GM19452 (cell line): ENCODE measurements around the gene GABARAPL1.
"Not testable (repeated sequence)": the region's sequence is repeated elsewhere in the genome, so short reads cannot be mapped to it uniquely, and the experiment has no call there.

Experiments
- ATAC-seq: cut with Tn5 transposase; IDR thresholded peaks from one replicate; pipeline ENCODE4 v1.9.1; 2021; ENCODE audit not compliant: unreplicated experiment

Gene GABARAPL1

GRCh38 chr12:10212739-10213131, at the start of gene GABARAPL1:
Gene GABARAPL1, plus strand, starts transcription at chr12:10212877. Its CDS starts 253 bp downstream, at chr12:10213130.
- peak; percentile 68 for ATAC-seq

GRCh38 chr12:10163084-10163483, 49.6 kb upstream of the GABARAPL1 start:
- ATAC-seq, result no peak

GRCh38 chr12:10165421-10165820, 47.3 kb upstream of the GABARAPL1 start:
- no peak for ATAC-seq

DNA sequence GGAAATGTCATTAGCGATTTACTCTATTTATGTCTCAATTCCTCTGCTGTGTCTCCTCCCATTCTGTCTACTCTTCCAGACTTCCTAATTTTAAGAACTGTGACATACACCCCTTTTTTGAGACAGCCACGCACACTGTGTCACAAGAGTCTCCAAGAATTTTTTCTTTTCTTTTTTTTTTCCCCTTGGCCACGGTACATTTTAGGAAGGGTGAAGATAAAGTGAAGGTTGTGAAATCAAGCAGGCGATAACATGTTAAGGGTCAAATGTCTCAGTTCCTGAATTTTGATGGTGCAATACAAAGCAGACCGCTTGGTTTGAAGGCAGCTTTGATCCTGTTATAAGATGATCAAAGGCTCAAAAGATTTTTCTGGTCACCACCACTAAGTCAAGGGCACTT, 45.1 kb upstream of the GABARAPL1 start:
- no peak for ATAC-seq

DNA sequence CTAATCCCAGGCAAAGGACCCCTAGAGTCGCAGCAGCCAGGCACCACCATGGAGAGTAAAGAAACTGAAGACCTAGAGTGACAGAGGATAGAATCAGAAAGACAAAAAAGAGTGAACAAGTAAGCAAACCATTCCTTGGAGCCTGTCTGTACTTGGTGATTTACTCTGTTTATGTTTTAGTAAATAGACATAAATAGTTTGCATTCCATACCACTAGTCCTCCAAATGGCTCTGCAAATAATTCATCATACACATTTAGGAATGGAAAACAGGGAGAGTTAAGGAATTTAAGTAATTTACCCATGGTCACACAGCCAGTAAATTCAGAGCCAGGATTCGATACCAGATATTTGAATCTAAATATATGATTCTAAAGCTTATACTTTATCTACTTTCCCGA, 43.6 kb upstream of the GABARAPL1 start:
- no peak for ATAC-seq

DNA sequence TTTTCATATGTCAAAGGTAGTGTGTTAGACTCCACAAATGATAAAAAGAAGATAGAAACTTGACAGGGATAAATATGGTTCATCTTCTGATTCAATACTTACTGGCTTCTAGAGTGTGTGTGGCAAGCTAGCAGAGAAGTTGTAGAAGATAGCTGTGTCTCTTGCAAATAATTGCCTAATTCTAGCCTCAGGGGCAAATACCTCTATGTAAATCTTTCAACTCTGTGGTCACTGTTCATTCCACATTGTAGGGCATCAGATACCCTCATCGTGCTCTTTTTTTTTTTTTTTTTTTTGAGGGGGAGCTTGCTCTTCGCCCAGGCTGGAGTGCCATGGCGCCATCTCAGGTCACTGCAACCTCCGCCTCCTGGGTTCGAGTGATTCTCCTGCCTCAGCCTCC, 42.5 kb upstream of the GABARAPL1 start:
- ATAC-seq, result no peak

DNA sequence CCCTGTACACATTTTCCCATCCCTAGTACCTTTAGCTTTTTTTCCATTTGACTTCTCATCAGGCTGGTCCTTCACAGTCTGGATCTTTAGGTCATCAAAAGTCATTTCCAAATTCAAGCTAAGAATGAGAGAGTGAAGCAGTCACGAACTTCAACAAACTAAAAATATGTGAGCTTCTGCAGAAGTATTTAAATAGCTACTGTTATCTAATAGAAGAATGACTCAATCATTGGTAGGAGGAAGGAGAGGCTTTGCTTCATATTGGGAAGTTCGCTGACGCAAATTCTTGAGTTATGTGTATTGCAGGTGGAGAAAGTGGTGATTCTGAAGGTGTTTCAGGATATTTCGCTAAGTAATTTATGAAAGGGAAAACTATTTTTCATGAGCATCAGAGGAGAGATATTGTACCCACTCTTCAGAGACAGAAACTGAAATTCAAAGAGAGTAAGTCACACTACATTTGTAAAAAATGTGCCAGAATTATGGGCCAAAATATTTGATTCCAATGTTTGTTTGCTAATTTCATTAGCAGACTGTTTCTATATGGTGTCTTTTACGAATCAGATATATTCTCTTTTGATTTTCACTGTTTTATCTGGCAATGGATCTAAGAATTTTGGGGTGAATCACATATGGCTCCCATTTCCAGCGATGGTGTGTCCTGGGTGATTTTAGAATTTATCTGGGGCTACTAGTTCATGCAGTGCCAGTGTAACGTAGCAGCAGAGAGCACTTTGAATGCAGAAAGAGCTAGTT, 40.5 kb upstream of the GABARAPL1 start, which contains the start of gene OLR1:
Gene OLR1 (minus strand): TSS at position 160 of the 756 bp plus-strand sequence. CDS start 55 bp downstream, at position 105.
- no peak for ATAC-seq

GRCh38 chr12:10174986-10175614, 37.6 kb upstream of the GABARAPL1 start:
- ATAC-seq, result no peak

DNA sequence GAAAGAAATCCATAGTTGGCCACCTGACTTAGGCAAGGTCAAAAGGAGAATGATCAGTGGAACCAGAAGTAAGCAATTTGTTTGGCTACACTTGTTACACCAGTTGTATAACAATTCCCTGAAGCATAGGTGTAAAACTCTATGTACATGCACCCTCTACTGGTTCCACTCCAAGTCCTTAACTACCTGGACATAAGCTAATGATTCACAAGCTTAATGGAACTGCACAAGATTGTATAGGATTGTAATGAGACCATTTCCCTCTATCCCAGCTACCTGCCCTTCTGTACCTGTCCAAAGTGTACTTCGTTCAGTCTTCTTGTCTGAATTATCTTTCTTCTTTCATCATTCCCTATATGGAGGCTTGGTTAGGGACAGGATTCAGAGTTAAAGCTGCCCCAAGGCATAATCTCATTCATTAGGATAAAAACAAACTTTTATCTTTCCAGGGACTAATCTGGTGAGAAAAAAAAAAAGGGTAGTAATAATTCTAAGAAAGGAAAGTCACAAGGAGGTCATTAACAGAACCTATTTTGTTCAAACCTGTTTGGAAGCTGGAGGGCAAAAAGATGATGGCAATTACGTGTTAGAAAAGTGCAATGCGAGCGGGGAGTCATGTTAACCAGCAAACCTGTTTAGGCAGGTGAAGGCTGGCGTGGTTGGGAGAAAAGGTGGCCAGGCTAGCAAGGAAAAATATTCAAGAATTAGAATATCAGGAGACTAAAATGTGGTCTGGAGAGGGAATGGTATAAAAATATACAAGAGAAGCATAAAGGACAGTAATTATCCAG, 36.6 kb upstream of the GABARAPL1 start:
- no peak for ATAC-seq

DNA sequence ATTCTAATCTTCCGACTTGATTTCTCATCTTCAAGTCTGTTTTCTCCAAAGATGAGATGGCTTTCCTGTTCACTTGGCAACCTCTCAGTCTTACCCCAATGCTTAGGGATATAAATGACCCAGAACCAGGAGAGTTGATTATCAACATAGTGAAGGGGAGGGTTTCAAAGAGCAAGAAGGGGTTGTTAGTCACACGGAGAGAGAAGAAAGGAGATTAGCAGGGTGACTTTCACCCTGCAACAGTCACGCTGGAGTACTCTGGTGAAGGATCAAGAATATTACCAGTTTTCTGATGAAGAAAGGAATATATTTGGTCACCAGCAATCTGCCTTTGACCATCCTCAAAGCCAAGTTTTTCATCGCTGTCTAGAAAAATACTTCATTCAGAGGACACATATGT, 33.9 kb upstream of the GABARAPL1 start, which contains the start of gene TMEM52B:
Gene TMEM52B (plus strand): TSS at position 212 of the 400 bp plus-strand sequence. CDS start 543 bp downstream, outside the sequence.
- no peak for ATAC-seq

DNA sequence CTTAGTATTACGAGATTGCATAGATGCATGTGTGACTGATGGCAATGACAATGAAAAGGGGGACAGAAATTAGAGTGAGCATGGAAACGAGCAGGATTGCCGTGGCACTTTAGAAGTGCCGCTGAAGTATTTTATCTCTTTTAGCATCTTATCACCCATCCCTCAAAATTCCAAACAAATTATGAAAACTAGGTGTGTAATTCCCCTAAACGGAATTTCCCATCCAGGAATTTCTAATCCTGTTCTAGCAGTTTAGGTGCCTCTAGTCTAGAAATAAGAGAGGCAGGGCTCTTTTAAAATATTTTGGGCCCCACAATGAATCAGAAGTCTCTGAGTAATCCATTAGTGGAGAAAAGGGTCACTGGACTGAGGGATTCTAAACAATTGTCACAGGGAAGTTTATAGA, 32.9 kb upstream of the GABARAPL1 start:
- no peak for ATAC-seq

- no peak for ATAC-seq
These were observed 30.2 kb upstream of the GABARAPL1 start for GRCh38 chr12:10182354-10183049.

GRCh38 chr12:10184261-10184843, 28.3 kb upstream of the GABARAPL1 start:
- no peak for ATAC-seq

DNA sequence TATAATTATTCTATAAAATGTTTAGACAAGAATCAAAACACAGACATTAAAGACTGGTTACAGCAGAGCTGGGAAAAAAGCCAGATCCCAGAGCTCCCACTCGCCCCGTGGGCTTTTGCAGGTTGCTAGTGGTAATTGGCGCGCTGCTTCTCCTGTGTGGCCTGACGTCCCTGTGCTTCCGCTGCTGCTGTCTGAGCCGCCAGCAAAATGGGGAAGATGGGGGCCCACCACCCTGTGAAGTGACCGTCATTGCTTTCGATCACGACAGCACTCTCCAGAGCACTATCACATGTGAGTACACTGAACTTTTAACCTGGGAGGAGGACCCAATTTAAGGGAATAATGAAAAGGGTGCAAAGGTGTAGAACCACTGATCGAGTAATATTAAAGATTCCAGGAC, 26.4 kb upstream of the GABARAPL1 start:
- no peak for ATAC-seq

GRCh38 chr12:10186958-10187357, 25.7 kb upstream of the GABARAPL1 start:
- not testable (repeated sequence) for ATAC-seq

GRCh38 chr12:10189653-10190052, 23.0 kb upstream of the GABARAPL1 start:
- no peak for ATAC-seq

- ATAC-seq, result peak; percentile 89
These were observed 21.9 kb upstream of the GABARAPL1 start for GRCh38 chr12:10190558-10191388.

- ATAC-seq, result no peak
These were observed 20.8 kb upstream of the GABARAPL1 start for GRCh38 chr12:10191865-10192264.

DNA sequence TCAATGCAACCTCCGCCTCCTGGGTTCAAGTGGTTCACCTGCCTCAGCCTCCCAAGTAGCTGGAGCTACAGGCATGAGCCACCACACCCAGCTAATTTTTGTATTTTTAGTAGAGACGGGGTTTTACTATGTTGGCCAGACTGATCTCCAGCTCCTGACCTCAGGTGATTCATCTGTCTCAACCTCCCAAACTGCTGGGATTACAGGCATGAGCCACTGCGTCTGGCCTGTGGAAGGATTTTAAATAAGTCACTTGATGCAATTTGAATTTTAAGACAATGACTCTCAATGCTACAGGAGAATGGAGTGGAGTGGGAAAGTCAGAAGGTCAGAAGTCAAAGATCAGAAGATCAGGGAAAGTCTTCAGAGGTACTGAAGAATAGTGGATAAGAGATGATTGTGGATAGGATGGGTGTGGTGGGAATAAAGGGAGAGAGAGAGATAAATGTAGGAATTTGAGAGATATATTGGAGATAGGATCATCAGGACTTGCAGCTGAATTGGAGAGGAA, 18.5 kb upstream of the GABARAPL1 start:
- ATAC-seq, result no peak
